Calu3 (cell line): Measurements from ENCODE around the gene OR8D1. TPM values are rescaled to one million over a fixed set of nuclear protein-coding genes. Genes with fewer than 3 reads are reported as not detected.

Experiments
- BruUV-seq: library from RNA; stranded (reverse); fragments of 400-500 nt; replicated peaks from 2 replicates; lab custom pipeline; 2021; lab: Mats Ljungman, UMichigan
- CTCF ChIA-PET: fragments of 300-600 bp; sonication (Branson Sonifier 250); formaldehyde crosslinking; loops from one replicate; lab custom pipeline; 2022; ENCODE audit warnings: antibody characterized with exemption; lab: Charles Lee
- DNase-seq: peaks from one replicate; pipeline ENCODE4 v3.0.0; 2022
- H3K27ac Mint-ChIP-seq: one replicate; pipeline ENCODE4 v1.8.0; 2022; ENCODE audit warnings: mixed read lengths; ENCODE audit not compliant: unreplicated experiment
- H3K27me3 Mint-ChIP-seq: one replicate; pipeline ENCODE4 v1.8.0; 2022; ENCODE audit warnings: mixed read lengths; ENCODE audit not compliant: unreplicated experiment
- H3K36me3 Mint-ChIP-seq: one replicate; pipeline ENCODE4 v1.8.0; 2022; ENCODE audit warnings: mild to moderate bottlenecking, moderate library complexity, mixed read lengths; ENCODE audit not compliant: insufficient read depth, unreplicated experiment
- H3K4me1 Mint-ChIP-seq: one replicate; pipeline ENCODE4 v1.8.0; 2022; ENCODE audit warnings: mild to moderate bottlenecking, low read depth, mixed read lengths; ENCODE audit not compliant: unreplicated experiment
- H3K4me3 Mint-ChIP-seq: one replicate; pipeline ENCODE4 v1.8.0; 2022; ENCODE audit warnings: mild to moderate bottlenecking, low read depth, moderate library complexity, mixed read lengths; ENCODE audit not compliant: unreplicated experiment
- H3K9me3 Mint-ChIP-seq: one replicate; pipeline ENCODE4 v1.8.0; 2022; ENCODE audit warnings: low read depth, mixed read lengths; ENCODE audit not compliant: unreplicated experiment
- CTCF ChIP-seq: fragments of 200-600 bp; IDR thresholded peaks from one replicate; pipeline ENCODE4 v1.8.0; 2022; ENCODE audit warnings: antibody characterized with exemption; ENCODE audit not compliant: unreplicated experiment
- intact Hi-C: fragments of 100-400 bp; cut with micrococcal nuclease; formaldehyde crosslinking; loops from one replicate; pipeline ENCODE4 v1.10.0; 2022; ENCODE audit not compliant: unreplicated experiment
- total RNA-seq: library from RNA; stranded (reverse); gene quantifications from 2 replicates; pipeline ENCODE4 v1.2.3, GENCODE V29; 2022

Gene OR8D1
- total RNA-seq, 1 experiment from 2014 or later, result not detected

DNA sequence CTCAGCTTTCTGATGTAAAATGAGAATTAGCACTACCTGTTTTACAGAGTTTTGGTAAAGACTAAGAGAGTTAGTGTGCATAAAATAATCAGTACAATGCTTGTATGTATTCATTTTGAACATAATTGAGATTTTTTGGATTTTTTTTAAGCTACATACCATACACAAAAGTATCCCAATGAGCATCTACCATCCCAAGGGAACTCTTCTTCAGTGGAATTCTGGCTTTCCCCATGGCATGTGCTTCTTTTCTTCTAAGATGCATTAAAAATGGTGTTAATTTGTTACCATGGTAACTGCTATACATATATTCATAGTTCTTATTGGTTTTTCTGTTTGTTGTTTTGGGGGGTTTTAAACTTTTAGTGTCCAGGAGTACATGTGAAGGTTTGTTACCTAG, 17.7 kb downstream of the OR8D1 start:
- Mint-ChIP-seq H3K9me3 (peaks cover 5% of the 10 kb centered on the region), H3K27ac (no peak overlapping the region), H3K27me3 (no peaks in the 10 kb centered on the region), H3K36me3 (no peaks in the 10 kb centered on the region), H3K4me3 (no peak overlapping the region), H3K4me1 (no peaks in the 10 kb centered on the region)
- TF ChIP-seq CTCF, result no peak
- intact Hi-C loops, result no loop called here
- no peak for DNase-seq
- CTCF ChIA-PET, result no interaction called here
- no TSS peak for BruUV-seq

DNA sequence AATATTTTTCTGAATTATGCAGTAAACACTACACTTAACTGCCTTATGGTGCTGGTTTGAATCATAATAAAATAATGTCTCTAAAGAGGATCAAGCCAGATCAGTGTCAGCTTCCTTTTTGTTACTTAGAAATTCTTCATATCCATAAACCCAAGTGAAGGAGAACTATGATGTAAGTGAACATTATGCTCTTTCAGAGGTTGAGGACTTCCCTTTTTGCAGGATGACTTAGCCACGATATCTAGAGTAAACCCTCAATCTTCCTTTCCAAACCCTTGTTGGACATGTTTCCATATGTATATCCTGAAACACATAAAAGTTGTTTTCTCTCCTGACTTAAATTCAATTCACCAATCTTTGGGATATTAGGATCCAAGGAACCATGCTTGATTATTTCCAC, 19.1 kb downstream of the OR8D1 start:
- no peaks in the 10 kb centered on the region for H3K4me1 Mint-ChIP-seq
- no peaks in the 10 kb centered on the region for H3K36me3 Mint-ChIP-seq
- H3K4me3 Mint-ChIP-seq, result no peak overlapping the region
- no peak for TF ChIP-seq CTCF
- no TSS peak for BruUV-seq
- no peak for DNase-seq
- no peak overlapping the region for H3K27ac Mint-ChIP-seq
- peaks cover 5% of the 10 kb centered on the region for H3K9me3 Mint-ChIP-seq
- CTCF ChIA-PET, result no interaction called here
- H3K27me3 Mint-ChIP-seq, result no peaks in the 10 kb centered on the region
- intact Hi-C loops, result no loop called here

DNA sequence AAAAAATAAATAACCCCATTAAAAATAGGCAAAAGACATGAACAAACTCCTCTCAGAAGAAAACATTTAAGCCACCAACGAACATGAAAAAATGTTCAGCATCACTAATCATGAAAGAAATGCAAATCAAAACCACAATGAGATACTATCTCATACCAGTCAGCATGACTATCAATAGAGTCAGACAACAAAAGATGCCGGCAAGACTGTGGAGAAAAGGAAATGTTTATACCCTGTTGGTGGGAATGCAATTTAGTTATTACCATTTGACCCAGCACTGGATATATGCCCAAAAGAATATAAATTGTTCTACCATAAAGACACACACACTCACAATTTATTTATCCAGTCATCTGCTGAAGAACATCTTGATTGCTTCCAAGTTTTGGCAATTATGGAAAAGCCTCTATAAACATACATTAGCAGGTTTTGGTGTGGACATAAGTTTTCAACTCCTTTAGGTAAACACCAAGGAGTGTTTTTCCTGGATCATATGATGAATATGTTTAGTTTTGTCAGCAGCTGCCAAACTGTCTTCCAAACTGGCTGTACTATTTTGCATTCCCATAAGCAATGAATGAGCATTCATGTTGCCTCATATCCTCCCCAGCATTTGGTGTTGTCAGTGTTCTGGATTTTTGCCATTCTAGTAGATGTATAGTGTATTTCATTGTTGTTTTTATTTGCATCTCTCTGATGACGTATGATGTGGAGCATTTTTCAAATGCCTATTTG, 28.0 kb downstream of the OR8D1 start:
- no TSS peak for BruUV-seq
- DNase-seq, result no peak
- H3K27me3 Mint-ChIP-seq, result no peaks in the 10 kb centered on the region
- H3K27ac Mint-ChIP-seq, result no peak overlapping the region
- peaks cover 10% of the 10 kb centered on the region for H3K9me3 Mint-ChIP-seq
- CTCF ChIA-PET, result no interaction called here
- no peak for TF ChIP-seq CTCF
- no peaks in the 10 kb centered on the region for H3K36me3 Mint-ChIP-seq
- H3K4me1 Mint-ChIP-seq, result no peaks in the 10 kb centered on the region
- H3K4me3 Mint-ChIP-seq, result no peak overlapping the region
- intact Hi-C loops, result no loop called here

- Mint-ChIP-seq H3K27ac (no peak overlapping the region), H3K9me3 (peaks cover 10% of the 10 kb centered on the region), H3K4me3 (no peak overlapping the region), H3K36me3 (no peaks in the 10 kb centered on the region), H3K27me3 (no peaks in the 10 kb centered on the region), H3K4me1 (no peaks in the 10 kb centered on the region)
- TF ChIP-seq CTCF, result no peak
- intact Hi-C loops, result no loop called here
- no peak for DNase-seq
- CTCF ChIA-PET, result no interaction called here
- BruUV-seq, result no TSS peak
These were observed 35.5 kb downstream of the OR8D1 start for GRCh38 chr11:124278261-124278660.
